ENCODE measurements around the gene SH3RF3. TPM values are rescaled to one million over a fixed set of nuclear protein-coding genes. Genes with fewer than 3 reads are reported as not detected.

The SH3RF3 gene
- total and polyA plus RNA-seq, 4 donors, result 2.9 to 9.7 (median 8.6) TPM

DNA sequence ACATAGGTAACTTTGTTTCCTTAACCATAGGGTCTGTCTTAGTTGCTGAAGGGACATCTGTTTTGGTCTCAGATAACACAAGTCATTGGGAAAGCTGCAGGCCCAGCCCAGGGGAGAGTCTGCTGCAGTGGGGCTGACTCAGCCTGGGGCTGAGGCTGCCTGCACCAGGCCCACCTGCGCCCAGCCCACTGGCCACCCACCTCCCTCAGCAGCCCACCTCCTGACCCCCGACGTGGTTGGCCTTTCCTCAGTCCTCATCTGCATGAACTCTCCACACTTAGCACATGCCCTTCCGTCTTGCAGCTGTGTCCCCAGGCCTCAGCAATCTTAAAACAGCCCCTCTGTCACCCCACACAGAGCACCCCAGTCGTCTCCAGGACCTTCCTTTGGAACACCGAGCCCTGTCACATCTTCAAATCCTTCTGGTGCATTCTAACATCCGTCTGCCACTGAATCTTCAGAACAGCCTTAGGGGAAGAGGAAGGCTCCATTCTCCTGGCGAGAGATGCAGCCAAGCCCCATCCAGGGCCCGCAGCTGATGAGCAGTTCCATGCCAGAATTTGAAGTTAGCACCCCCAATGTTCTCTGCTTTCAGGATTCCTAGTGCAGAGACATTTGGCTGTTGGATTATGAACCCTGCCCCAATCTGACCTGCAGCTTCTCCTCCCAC lies 253.4 kb downstream of the SH3RF3 start:
- H3K9ac ChIP-seq (ENCODE audit: insufficient read depth in 1 of 2, low read length in 2 of 2), result no peak overlapping the region
- no peaks in the 10 kb centered on the region for H3K9me3 ChIP-seq (ENCODE audit: control insufficient read depth in 4 of 4, insufficient read depth in 3 of 4, low read length in 3 of 4)
- no peak overlapping the region for H3K4me3 ChIP-seq
- peak overlapping the region in 1 of 2 donors; percentile 9 for H3K27ac ChIP-seq (ENCODE audit: low read depth in 1 of 2, low read length in 1 of 2)
- no peak for ATAC-seq (ENCODE audit: insufficient read depth, low FRiP score)
- no peaks in the 10 kb centered on the region for H3K27me3 ChIP-seq (ENCODE audit: control insufficient read depth in 3 of 3, insufficient read depth in 3 of 3, low read length in 2 of 3)
- no peaks in the 10 kb centered on the region for H3K36me3 ChIP-seq (ENCODE audit: control insufficient read depth in 4 of 4, insufficient read depth in 4 of 4, low read length in 4 of 4)
- peak; percentile 12 to 44 (median 39) for DNase-seq
- 76 to 87% methylated on average over 9 of the region's 9 CpGs for WGBS, 2 donors
- peaks cover 8 to 22% (median 16%) of the 10 kb centered on the region in 5 donors for H3K4me1 ChIP-seq (ENCODE audit: control insufficient read depth in 5 of 5, insufficient read depth in 5 of 5, low read length in 5 of 5)
- TF ChIP-seq, protein P1, sequence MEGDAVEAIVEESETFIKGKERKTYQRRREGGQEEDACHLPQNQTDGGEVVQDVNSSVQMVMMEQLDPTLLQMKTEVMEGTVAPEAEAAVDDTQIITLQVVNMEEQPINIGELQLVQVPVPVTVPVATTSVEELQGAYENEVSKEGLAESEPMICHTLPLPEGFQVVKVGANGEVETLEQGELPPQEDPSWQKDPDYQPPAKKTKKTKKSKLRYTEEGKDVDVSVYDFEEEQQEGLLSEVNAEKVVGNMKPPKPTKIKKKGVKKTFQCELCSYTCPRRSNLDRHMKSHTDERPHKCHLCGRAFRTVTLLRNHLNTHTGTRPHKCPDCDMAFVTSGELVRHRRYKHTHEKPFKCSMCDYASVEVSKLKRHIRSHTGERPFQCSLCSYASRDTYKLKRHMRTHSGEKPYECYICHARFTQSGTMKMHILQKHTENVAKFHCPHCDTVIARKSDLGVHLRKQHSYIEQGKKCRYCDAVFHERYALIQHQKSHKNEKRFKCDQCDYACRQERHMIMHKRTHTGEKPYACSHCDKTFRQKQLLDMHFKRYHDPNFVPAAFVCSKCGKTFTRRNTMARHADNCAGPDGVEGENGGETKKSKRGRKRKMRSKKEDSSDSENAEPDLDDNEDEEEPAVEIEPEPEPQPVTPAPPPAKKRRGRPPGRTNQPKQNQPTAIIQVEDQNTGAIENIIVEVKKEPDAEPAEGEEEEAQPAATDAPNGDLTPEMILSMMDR (IDR thresholded peaks at IDR 0.05; ENCODE audit: control extremely low read depth, extremely low read depth), result no peak

DNA sequence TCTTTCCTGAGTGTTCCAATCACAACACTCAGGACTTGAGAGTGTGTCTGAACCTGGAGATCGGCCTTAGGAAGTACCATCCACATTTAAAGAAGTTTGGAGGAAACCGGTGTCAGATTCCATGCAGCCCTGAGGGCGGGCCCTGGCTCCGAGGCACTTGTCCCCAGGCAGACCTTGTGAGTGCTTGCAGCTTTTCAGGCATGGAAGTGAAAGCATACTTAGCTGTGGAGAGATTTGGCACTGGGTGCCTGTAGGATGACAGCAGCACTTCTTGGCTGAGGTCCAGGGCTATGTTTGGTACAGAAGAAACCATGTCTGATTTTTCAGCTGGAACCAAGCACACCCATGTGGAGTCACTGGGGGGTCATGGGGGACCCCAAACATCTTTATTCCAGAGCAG lies 253.9 kb downstream of the SH3RF3 start:
- 34 to 51% methylated on average over 4 of the region's 4 CpGs for WGBS, 2 donors
- H3K27ac ChIP-seq (ENCODE audit: low read depth in 1 of 2, low read length in 1 of 2), result peak overlapping the region in 1 of 2 donors; percentile 9
- H3K4me3 ChIP-seq, result no peak overlapping the region
- no peaks in the 10 kb centered on the region for H3K36me3 ChIP-seq (ENCODE audit: control insufficient read depth in 4 of 4, insufficient read depth in 4 of 4, low read length in 4 of 4)
- no peaks in the 10 kb centered on the region for H3K9me3 ChIP-seq (ENCODE audit: control insufficient read depth in 4 of 4, insufficient read depth in 3 of 4, low read length in 3 of 4)
- DNase-seq (peak; percentile 84 to 93 (median 84)), ATAC-seq (ENCODE audit: insufficient read depth, low FRiP score) (no peak)
- no peak overlapping the region for H3K9ac ChIP-seq (ENCODE audit: insufficient read depth in 1 of 2, low read length in 2 of 2)
- TF ChIP-seq, protein P1 (IDR thresholded peaks at IDR 0.05; ENCODE audit: control extremely low read depth, extremely low read depth), result no peak
- H3K4me1 ChIP-seq (ENCODE audit: control insufficient read depth in 5 of 5, insufficient read depth in 5 of 5, low read length in 5 of 5), result peaks cover 8 to 22% (median 16%) of the 10 kb centered on the region in 5 donors
- H3K27me3 ChIP-seq (ENCODE audit: control insufficient read depth in 3 of 3, insufficient read depth in 3 of 3, low read length in 2 of 3), result no peaks in the 10 kb centered on the region

DNA sequence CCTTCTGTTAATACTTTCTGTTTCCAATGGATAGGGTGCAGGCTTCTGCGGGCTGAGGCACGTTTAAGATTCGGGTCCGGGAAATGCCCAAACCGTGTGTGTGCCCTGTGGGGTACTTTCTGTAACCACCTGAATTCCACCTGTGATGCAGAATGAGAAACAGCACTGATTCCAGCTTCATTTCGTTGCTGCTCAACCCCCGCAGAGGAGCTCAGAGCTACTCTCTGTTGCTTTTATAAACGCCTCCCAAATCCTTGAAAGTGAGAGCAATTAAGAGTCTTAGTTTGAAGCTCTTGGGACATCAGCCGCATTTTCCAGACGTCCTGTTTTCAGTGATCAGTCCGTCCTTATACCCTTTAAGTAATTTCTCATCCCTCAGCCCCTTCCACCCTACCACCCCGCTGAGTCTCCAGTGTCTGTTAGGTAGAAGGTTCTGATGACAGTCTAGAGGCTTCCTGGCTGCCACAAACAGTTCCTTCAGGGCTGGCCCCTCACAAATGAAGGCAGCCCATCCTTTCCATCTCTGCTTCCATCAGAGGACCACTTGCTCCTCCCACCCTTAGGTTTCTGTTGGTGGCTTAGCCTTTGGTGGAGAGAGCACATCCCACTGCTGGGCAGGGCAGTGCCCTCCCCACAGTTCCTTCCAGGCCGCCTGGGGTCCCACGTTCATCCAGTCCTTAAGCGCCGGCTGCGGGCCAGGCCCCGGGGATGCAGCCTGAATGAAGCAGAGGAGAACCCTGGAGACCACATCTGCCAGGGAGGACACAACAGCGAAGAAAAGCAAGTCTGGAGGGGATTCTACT lies 254.7 kb downstream of the SH3RF3 start:
- DNase-seq (peak in 1 of 3 donors; percentile 2), ATAC-seq (ENCODE audit: insufficient read depth, low FRiP score) (no peak)
- Histone ChIP-seq H3K27me3 (ENCODE audit: control insufficient read depth in 3 of 3, insufficient read depth in 3 of 3, low read length in 2 of 3) (no peaks in the 10 kb centered on the region), H3K9ac (ENCODE audit: insufficient read depth in 1 of 2, low read length in 2 of 2) (no peak overlapping the region), H3K27ac (ENCODE audit: low read depth in 1 of 2, low read length in 1 of 2) (no peak overlapping the region), H3K9me3 (ENCODE audit: control insufficient read depth in 4 of 4, insufficient read depth in 3 of 4, low read length in 3 of 4) (no peaks in the 10 kb centered on the region), H3K4me1 (ENCODE audit: control insufficient read depth in 5 of 5, insufficient read depth in 5 of 5, low read length in 5 of 5) (peaks cover 8 to 22% (median 16%) of the 10 kb centered on the region in 5 donors), H3K36me3 (ENCODE audit: control insufficient read depth in 4 of 4, insufficient read depth in 4 of 4, low read length in 4 of 4) (no peaks in the 10 kb centered on the region), H3K4me3 (no peak overlapping the region)
- WGBS, 2 donors, result 87 to 89% methylated on average over 19 of the region's 19 CpGs
- TF ChIP-seq, protein P1 (IDR thresholded peaks at IDR 0.05; ENCODE audit: control extremely low read depth, extremely low read depth), result no peak

Data from lung (tissue), 12 donors.